Pancreas (tissue), 10 donors: ENCODE results near the gene HAUS3. TPM values are rescaled to one million over a fixed set of nuclear protein-coding genes. Genes with fewer than 3 reads are reported as not detected.
"Not testable (repeated sequence)": the region's sequence is repeated elsewhere in the genome, so short reads cannot be mapped to it uniquely, and the experiment has no call there.

Experiments
- ATAC-seq, 4 donors: fragments of 200-7000 bp; cut with Tn5 transposase; one replicate each; pipeline versions ENCODE4 v1.8.0 to v1.9.1; 2020; ENCODE audit warnings: mild to moderate bottlenecking in 4 of 4, moderate library complexity in 4 of 4
- DNase-seq, 6 donors: peaks; one replicate each; pipeline ENCODE4 v3.0.0-alpha.2; 2020
- FAIRE-seq: peaks from 2 replicates; lab custom pipeline; 2012; peaks lifted over from hg19 to GRCh38; lab: Jason Lieb, UNC
- H3K27ac ChIP-seq, 4 donors: fragments of 200-600 bp; sonication (generic); 1 replicate in 3 of 4; 2 replicates in 1 of 4; pipeline versions ENCODE4 v1.5.0 to v1.8.0; 2020
- H3K27me3 ChIP-seq, 4 donors: fragments of 200-600 bp; one replicate each; pipeline ENCODE4 v1.8.0; 2021
- H3K36me3 ChIP-seq, 3 donors: fragments of 200-600 bp; sonication (generic) in 1 of 3; one replicate each; pipeline versions ENCODE4 v1.5.0 to v1.8.0; 2020 to 2021
- H3K4me1 ChIP-seq, 3 donors: fragments of 200-600 bp; one replicate each; pipeline ENCODE4 v1.8.0; 2021
- H3K4me3 ChIP-seq, 4 donors: fragments of 200-600 bp; sonication (generic) in 2 of 4; one replicate each; pipeline versions ENCODE4 v1.5.0 to v1.8.0; 2020 to 2021
- H3K9me3 ChIP-seq, 4 donors: fragments of 200-600 bp; one replicate each; pipeline ENCODE4 v1.8.0; 2021
- CTCF ChIP-seq, 4 donors: fragments of 200-600 bp; sonication (generic) in 3 of 4; IDR thresholded peaks; one replicate each; pipeline versions ENCODE4 v1.5.0 to v1.8.0; 2021; ENCODE audit warnings: antibody characterized with exemption in 4 of 4
- WGBS, 2 donors: extraction: QIAGEN DNeasy Blood & Tissue Kit; methylation state at CpG; one replicate each; pipeline ENCODE4 v1.1.7; 2013; 5-methylcytosine and 5-hydroxymethylcytosine counted together
- intact Hi-C, 3 donors: fragments of 100-400 bp; cut with DNase I; formaldehyde crosslinking; loops; one replicate each; pipeline versions ENCODE4 v1.11.1 to v1.14.2; 2022
- polyA plus RNA-seq, 2 donors: library from polyadenylated mRNA; stranded (reverse); fragments of 200-250 nt; gene quantifications; one replicate each; pipeline ENCODE4 v1.2.3, GENCODE V29; 2013
- total RNA-seq, 6 donors: library from RNA; stranded (reverse); fragmentation: NEBNext Ultra II Directional in 4 of 6; extraction: Animal tissue kit (Norgen Biotek cat#: 25700) in 4 of 6; gene quantifications; one replicate each; pipeline versions ENCODE4 v1.2.1 to v1.2.4, GENCODE V29; 2021 to 2023
- donor health status: healthy with polysubstance abuse.
- donor health status: DM: no; HTN: no; CAD: no; lungs with moderate emphysema.
- donor health status: DM: no; HTN: no; CAD: no.
- donor health status: control.
- donor health status: control.
- donor health status: Bipolar disorder and iron deficiency.
- donor health status: DM: yes; HTN: yes; CAD: no.
- donor health status: DM: no; HTN: no; CAD: no.
- donor health status: DM: no; HTN: no; CAD: no.
- donor health status: DM: yes; HTN: yes; CAD: no.

HAUS3 gene
- total and polyA plus RNA-seq, 8 donors: 4.1 to 9.6 (median 6.2) TPM

GRCh38 chr4:2212831-2213230 is 29.1 kb downstream of the HAUS3 start:
- no peaks in the 10 kb centered on the region for H3K27me3 ChIP-seq
- no peak overlapping the region for H3K4me3 ChIP-seq
- intact Hi-C loops: loop anchor here in 1 of 3 donors (10.0 kb wide), 1 partner anchor 232 kb away; no protein-coding TSS in a partner anchor
- ATAC-seq (no peak), DNase-seq (no peak), FAIRE-seq (no peak)
- H3K9me3 ChIP-seq: no peaks in the 10 kb centered on the region
- no peak for TF ChIP-seq CTCF (IDR thresholded peaks at IDR 0.05)
- H3K27ac ChIP-seq: no peak overlapping the region
- H3K36me3 ChIP-seq: no peaks in the 10 kb centered on the region
- WGBS, 2 donors: 37 to 67% methylated on average over 1 of the region's 1 CpG
- no peaks in the 10 kb centered on the region for H3K4me1 ChIP-seq

- H3K4me1 ChIP-seq, ATAC-seq, FAIRE-seq, H3K27ac ChIP-seq, H3K4me3 ChIP-seq, intact Hi-C loops, H3K27me3 ChIP-seq, H3K36me3 ChIP-seq, DNase-seq, H3K9me3 ChIP-seq: not testable (repeated sequence)
- WGBS, 2 donors: 93 to 97% methylated on average over 1 of the region's 1 CpG
Measured at GRCh38 chr4:2202789-2203188, 39.1 kb downstream of the HAUS3 start.

- intact Hi-C loops: no loop called here
- no peak for TF ChIP-seq CTCF (IDR thresholded peaks at IDR 0.05)
- DNase-seq: no peak
Measured at GRCh38 chr4:2194496-2194895, 47.4 kb downstream of the HAUS3 start.

GRCh38 chr4:2193326-2193725 is 48.6 kb downstream of the HAUS3 start:
- Histone ChIP-seq H3K4me1 (no peaks in the 10 kb centered on the region), H3K27me3 (no peaks in the 10 kb centered on the region), H3K9me3 (no peaks in the 10 kb centered on the region), H3K36me3 (no peaks in the 10 kb centered on the region), H3K4me3 (no peak overlapping the region), H3K27ac (no peak overlapping the region)
- no peak for TF ChIP-seq CTCF (IDR thresholded peaks at IDR 0.05)
- intact Hi-C loops: no loop called here
- DNase-seq (no peak), FAIRE-seq (no peak), ATAC-seq (no peak)
- WGBS, 2 donors: 64% methylated on average over 7 of the region's 7 CpGs

More at GRCh38 chr4:2194496-2194895, 47.4 kb downstream of the HAUS3 start:
- Histone ChIP-seq H3K9me3 (no peaks in the 10 kb centered on the region), H3K4me1 (no peaks in the 10 kb centered on the region), H3K27me3 (no peaks in the 10 kb centered on the region), H3K27ac (no peak overlapping the region), H3K36me3 (no peaks in the 10 kb centered on the region), H3K4me3 (no peak overlapping the region)
- ATAC-seq: no peak
- 70 to 82% methylated on average over 4 of the region's 4 CpGs for WGBS, 2 donors
- no peak for FAIRE-seq

- Histone ChIP-seq H3K4me3 (no peak overlapping the region), H3K4me1 (no peaks in the 10 kb centered on the region), H3K27me3 (no peaks in the 10 kb centered on the region), H3K27ac (no peak overlapping the region), H3K36me3 (no peaks in the 10 kb centered on the region), H3K9me3 (no peaks in the 10 kb centered on the region)
- intact Hi-C loops: loop anchor here (5.0 to 10.0 kb wide), 3 partner anchors 272 to 535 kb away; no protein-coding TSS in a partner anchor
- FAIRE-seq (no peak), ATAC-seq (no peak), DNase-seq (no peak)
- no peak for TF ChIP-seq CTCF (IDR thresholded peaks at IDR 0.05)
Measured at GRCh38 chr4:2186865-2187172, 55.1 kb downstream of the HAUS3 start.
